GM12873 (cell line): ENCODE data around the gene CTDP1.

ENCODE experiments used
- TF ChIP-seq, protein P1 (sequence below): IDR thresholded peaks from 2 replicates; pipeline ENCODE4 v1.5.1; 2012; ENCODE audit warnings: low read depth, mild to moderate bottlenecking, moderate library complexity, low read length, control low read depth; ENCODE audit not compliant: insufficient read depth; ENCODE audit errors: missing control alignments

The CTDP1 gene

DNA sequence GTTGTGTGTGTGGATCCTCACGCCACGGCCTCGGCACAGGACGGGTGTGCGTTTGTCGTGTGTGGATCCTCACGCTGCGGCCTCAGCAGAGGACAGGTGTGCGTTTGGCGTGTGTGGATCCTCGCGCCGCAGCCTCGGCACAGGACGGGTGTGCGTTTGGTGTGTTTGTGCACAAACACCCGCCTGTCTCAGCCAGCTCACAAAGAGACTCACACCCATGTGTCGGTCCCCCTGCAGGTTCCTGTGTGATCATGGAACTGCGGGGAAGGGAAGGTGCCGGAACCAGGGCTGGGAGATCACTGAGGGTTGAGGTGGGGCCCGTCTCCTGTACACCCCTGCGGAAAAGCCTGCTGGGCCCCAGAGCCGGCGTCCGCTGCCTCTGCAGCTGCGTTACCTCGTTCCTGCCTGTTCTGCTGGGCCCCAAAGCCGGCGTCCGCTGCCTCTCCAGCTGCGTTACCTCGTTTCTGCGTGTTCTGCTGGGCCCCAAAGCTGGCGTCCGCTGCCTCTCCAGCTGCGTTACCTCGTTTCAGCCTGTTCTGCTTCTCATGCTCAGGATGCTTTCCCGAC is 53.6 kb downstream of the CTDP1 start:
- TF ChIP-seq, protein P1, sequence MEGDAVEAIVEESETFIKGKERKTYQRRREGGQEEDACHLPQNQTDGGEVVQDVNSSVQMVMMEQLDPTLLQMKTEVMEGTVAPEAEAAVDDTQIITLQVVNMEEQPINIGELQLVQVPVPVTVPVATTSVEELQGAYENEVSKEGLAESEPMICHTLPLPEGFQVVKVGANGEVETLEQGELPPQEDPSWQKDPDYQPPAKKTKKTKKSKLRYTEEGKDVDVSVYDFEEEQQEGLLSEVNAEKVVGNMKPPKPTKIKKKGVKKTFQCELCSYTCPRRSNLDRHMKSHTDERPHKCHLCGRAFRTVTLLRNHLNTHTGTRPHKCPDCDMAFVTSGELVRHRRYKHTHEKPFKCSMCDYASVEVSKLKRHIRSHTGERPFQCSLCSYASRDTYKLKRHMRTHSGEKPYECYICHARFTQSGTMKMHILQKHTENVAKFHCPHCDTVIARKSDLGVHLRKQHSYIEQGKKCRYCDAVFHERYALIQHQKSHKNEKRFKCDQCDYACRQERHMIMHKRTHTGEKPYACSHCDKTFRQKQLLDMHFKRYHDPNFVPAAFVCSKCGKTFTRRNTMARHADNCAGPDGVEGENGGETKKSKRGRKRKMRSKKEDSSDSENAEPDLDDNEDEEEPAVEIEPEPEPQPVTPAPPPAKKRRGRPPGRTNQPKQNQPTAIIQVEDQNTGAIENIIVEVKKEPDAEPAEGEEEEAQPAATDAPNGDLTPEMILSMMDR, result no peak

DNA sequence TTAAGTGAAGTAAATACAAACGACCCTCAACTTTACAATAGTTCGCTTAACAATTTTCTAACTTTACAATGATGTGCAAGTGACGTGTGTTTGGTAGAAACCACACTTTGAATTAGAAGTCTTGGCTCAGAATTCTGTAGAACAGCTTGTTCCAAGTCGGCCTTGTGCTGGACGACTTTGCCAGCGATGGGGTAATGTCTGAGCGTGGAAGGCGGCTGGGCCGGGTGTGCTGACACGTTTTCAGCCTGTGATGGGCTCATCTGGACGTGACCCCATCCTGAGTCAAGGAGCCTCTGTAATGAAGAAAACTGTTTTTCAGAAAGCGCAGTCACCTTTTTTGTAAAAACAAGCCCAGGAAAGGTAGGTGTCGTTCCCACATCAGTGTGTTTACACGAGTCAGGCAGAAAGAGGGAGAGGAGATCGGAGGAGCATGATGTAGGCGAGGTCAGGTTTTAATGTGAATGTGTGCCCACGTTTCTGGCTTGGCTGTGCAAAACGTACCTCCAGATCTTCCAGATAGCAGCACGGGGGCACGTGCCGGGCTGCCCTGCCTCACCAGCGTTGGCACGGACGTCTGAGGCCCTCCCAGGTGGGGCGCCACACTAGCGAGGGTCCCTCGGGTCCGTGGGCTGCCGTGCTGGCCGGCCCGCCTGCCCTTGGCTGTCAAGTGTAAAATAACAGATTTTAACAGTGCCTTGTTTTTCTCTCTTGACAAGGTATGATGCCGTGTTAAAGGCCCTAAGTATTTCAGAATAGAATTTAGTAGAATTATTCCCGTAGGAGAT is 54.6 kb downstream of the CTDP1 start:
- TF ChIP-seq, protein P1, result no peak

DNA sequence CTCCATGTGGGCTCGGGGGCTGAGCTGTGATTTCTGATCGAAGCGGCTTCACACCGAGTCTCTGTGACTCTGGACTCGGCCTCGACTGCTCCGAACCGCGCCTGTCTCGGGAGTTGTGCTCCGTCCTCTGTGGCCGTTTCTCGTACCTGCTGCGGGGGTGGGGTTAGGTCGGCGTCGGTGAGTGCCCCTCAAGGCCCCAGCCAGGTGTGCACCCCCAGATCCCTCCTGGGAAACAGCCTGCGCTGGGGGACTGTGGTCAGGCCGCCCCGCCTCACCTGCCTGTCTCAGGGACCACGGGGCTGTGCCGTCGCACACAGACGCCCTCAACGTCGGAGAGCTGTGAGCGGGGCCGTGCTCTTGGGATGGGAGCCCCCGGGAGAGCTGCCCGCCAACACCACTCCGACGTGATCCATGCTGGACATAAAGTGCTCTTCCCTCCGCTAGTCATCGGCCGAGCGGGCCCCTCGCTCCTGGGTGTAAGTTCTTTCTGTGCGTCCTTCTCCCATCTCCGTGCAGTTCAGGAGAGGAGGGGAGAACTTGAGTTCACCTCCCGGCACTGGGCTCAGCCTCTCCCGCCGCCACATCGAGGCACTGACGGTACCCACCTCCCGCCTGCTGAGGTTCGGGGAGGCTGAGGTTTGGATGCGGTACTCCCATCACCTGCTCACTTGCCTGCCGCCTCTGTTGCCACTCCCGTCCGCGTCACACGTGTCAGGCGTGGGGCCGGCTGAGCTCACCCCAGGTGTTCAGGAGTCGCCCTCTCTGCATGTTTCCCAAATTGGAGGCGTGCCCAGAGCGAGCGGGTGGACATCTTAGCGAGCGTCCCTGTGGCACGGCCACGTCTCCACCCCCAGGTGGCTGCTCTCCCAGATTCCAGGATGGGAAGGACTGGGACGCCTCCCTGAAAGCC is 55.7 kb downstream of the CTDP1 start:
- TF ChIP-seq, protein P1, result no peak

DNA sequence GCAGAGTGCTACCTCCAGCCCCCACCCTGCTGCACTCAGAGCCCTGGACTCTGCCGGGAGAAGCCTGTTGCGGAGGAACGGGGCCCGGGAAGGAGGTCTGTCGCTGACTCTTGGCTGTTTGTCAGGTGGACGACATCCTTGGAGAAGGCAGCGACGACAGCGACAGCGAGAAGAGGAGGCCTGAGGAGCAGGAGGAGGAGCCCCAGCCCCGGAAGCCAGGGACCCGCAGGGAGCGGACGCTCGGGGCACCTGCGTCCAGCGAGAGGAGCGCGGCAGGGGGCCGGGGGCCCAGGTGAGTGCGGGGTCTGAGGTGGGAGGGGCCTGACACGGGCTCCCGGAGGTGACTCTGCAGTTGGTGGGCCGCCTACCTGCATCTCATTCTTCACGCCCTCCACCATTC is 56.6 kb downstream of the CTDP1 start:
- TF ChIP-seq, protein P1, result no peak

DNA sequence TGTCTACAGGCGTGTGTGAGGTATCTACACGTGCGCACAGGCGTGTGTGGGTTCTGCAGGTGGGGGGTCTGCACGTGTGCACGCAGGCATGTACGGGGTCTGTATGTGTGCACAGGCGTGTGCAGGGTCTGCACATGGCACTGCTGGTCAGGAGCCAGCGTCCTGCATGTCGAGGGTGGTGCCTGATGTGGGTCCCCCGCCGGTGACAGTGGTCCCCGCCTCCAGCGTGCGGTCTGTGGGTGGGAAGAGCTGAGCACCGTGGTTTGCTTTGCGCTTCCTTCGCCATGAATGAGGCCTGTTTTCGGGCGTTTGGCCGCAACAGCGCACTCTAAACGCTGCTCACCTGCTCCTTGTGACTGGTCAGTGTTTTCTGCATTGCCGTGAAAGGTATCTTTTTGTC is 57.2 kb downstream of the CTDP1 start:
- TF ChIP-seq, protein P1, result no peak

DNA sequence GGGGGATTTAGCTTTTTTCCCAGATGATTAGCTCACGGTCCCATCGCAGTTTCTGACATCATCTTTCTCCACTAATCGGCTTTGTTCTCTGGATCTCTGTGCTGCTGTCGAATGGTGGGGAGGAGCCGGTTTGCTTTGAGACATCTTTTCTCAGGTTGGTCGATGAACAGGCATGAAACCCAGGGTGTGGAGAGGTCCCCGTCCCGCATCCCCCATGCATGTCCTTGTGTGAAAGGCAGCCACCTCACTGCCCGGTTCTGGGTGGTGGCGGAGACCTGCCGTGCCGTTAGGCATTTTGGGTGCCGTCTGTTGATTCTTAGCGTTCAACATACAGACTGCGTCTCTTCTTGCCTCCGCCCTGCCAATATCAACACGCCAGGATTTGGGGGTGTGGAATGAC is 57.8 kb downstream of the CTDP1 start:
- TF ChIP-seq, protein P1, result no peak

DNA sequence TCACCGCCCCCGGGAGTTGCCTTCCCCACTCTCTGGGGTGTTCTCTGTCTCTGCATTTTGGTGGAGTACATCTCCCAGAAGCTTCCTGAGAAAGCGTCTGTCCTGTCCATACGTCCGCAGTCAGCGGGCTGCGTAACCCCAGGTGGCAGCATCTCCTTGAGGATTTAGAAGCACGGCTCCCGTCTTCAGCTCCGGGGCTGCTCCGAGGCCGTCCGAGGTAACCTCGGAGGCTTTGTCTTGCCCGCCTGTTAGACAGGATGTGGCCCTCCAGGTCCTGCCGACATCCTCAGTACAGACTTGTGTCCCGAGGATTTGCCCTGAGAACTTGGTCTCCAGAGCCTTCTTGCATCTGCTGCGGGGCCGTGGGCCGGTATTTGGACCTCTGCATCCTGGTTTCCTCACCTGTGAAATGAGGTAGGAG is 58.4 kb downstream of the CTDP1 start:
- TF ChIP-seq, protein P1, result no peak
